ENCODE data around the gene IL1RL2. TPM values are rescaled to one million over a fixed set of nuclear protein-coding genes. Genes with fewer than 3 reads are reported as not detected.
A peak's percentile ranks its signal among the peaks of the same experiment; 100 is the strongest.

IL1RL2 gene
- total and polyA plus RNA-seq, 2 of the 8 experiments (the other 6 are each of a cell fraction or from before 2014, with no cell fraction given): not detected

GRCh38 chr2:102200539-102200938 is 13.7 kb downstream of the IL1RL2 start:
- H2AFZ ChIP-seq (ENCODE audit: low read length): 0 out of 2 replicates have a peak overlapping the region, but pooled peaks have one; percentile 12
- WGBS, 2 experiments (ENCODE audit: extremely low coverage in 1 of 2, insufficient coverage in 1 of 2, insufficient read length in 1 of 2, insufficient replicate concordance in 2 of 2, low coverage in 1 of 2, low lambda C conversion rate in 2 of 2, missing lambda C conversion rate in 1 of 2): 86% methylated on average over 1 of the region's 1 CpG; no CpG with 5 or more reads in 1 of the 2 experiments
- no peaks in the 10 kb centered on the region for H3K23me2 ChIP-seq (ENCODE audit: low read depth, low read length)
- H3K27ac ChIP-seq (ENCODE audit: low read depth, low read length): no peak overlapping the region
- H3K4me3 ChIP-seq (ENCODE audit: extremely low read depth in 1 of 4, insufficient read depth in 2 of 4, low read depth in 3 of 4, low read length in 4 of 4): no peak overlapping the region
- no peak overlapping the region for H3K4me2 ChIP-seq (ENCODE audit: insufficient read depth in 1 of 2, low read depth in 2 of 2, low read length in 2 of 2)
- no peaks in the 10 kb centered on the region for H3K27me3 ChIP-seq (replicated peaks in 1 of 4; ENCODE audit: control insufficient read depth in 3 of 4, extremely low read depth in 1 of 4, insufficient read depth in 3 of 4, low read length in 3 of 4)
- FAIRE-seq: no peak
- H3K23ac ChIP-seq (ENCODE audit: insufficient read length): no peak overlapping the region
- no peaks in the 10 kb centered on the region for H4K20me1 ChIP-seq (replicated peaks in 1 of 2; ENCODE audit: control insufficient read depth in 1 of 2, insufficient read depth in 2 of 2, low read length in 2 of 2)
- H4K8ac ChIP-seq (ENCODE audit: extremely low read depth, insufficient read depth, low read length): no peak overlapping the region; the same call in 1 of the 2 replicates
- no peak overlapping the region for H3K4ac ChIP-seq (replicated peaks; ENCODE audit: insufficient read length, low read depth, low read length)
- H3K56ac ChIP-seq (replicated peaks; ENCODE audit: insufficient read length, low read depth, low read length): no peak overlapping the region
- H2BK120ac ChIP-seq (replicated peaks; ENCODE audit: low read depth, low read length): no peak overlapping the region
- no peak overlapping the region for H3K9ac ChIP-seq (replicated peaks in 1 of 4; ENCODE audit: extremely low read depth in 1 of 4, low read depth in 3 of 4, low read length in 3 of 4)
- no peaks in the 10 kb centered on the region for H3K79me1 ChIP-seq (ENCODE audit: low read depth, low read length)
- no peak overlapping the region for H3K14ac ChIP-seq (ENCODE audit: insufficient read length)
- H2AK5ac ChIP-seq (ENCODE audit: low read depth, low read length): no peak overlapping the region
- no peak overlapping the region for H2BK15ac ChIP-seq (ENCODE audit: low read length)
- H3K18ac ChIP-seq (ENCODE audit: extremely low read depth, low read length): no peak overlapping the region
- H2BK20ac ChIP-seq (ENCODE audit: low read length): no peak overlapping the region
- no peak overlapping the region for H4K5ac ChIP-seq (ENCODE audit: insufficient read length, low read depth, low read length)
- H3K36me3 ChIP-seq (ENCODE audit: control insufficient read depth in 2 of 4, insufficient read depth in 4 of 4, low read length in 3 of 4): no peaks in the 10 kb centered on the region
- H3K79me2 ChIP-seq (ENCODE audit: control insufficient read depth in 1 of 2, insufficient read depth in 2 of 2, low read length in 2 of 2): no peaks in the 10 kb centered on the region
- POLR2A ChIA-PET (ENCODE audit: partially characterized antibody): no interaction called here
- no peak for DNase-seq (ENCODE audit: low read depth in 1 of 2, low spot score in 2 of 2)
- no peak overlapping the region for H2BK5ac ChIP-seq (ENCODE audit: low read depth, low read length)
- no peak overlapping the region for H4K91ac ChIP-seq (replicated peaks; ENCODE audit: insufficient read length, low read length)
- no peak overlapping the region for H2BK12ac ChIP-seq (ENCODE audit: low read depth, low read length)
- H3K4me1 ChIP-seq (replicated peaks in 1 of 4; ENCODE audit: control insufficient read depth in 3 of 4, insufficient read depth in 4 of 4, low read length in 3 of 4): peaks cover 0 to 5% (median 0%) of the 10 kb centered on the region in 4 experiments; a peak in 1 of 7 replicates
- no peaks in the 10 kb centered on the region for H3K9me3 ChIP-seq (ENCODE audit: insufficient read depth in 2 of 2, low read depth in 1 of 2, low read length in 1 of 2)
- CTCF ChIA-PET (ENCODE audit: partially characterized antibody): interaction anchor here (0.8 kb wide), 1 partner anchor 248 kb away, joined by 3 read pairs; no protein-coding TSS in a partner anchor
- TF ChIP-seq POLR2A (IDR thresholded peaks at IDR 0.05; ENCODE audit: control extremely low read depth in 1 of 2, low read depth in 2 of 2, low read length in 2 of 2) (no peak), RNF2 (IDR thresholded peaks at IDR 0.05; ENCODE audit: borderline replicate concordance, low read depth, low read length, missing control alignments, poor library complexity, severe bottlenecking) (no peak), CREB1 (IDR thresholded peaks at IDR 0.05) (no peak), USF2 (IDR thresholded peaks at IDR 0.05; ENCODE audit: low read length) (no peak), MAFK (IDR thresholded peaks at IDR 0.05; ENCODE audit: low read depth, low read length) (no peak), RFX5 (IDR thresholded peaks at IDR 0.05; ENCODE audit: borderline replicate concordance, low read depth, low read length) (no peak), JUN (IDR thresholded peaks at IDR 0.05; ENCODE audit: low read depth, low read length) (no peak), CTCF (IDR thresholded peaks at IDR 0.05; ENCODE audit: control extremely low read depth in 1 of 3, insufficient read depth in 1 of 3, low read depth in 1 of 3, low read length in 3 of 3) (no peak), KDM5A (IDR thresholded peaks at IDR 0.05; ENCODE audit: low read length) (no peak), NANOG (IDR thresholded peaks at IDR 0.05; ENCODE audit: insufficient read depth, low read depth, low read length, poor library complexity, severe bottlenecking) (no peak), CBX8 (IDR thresholded peaks at IDR 0.05; ENCODE audit: borderline replicate concordance, low read depth, low read length) (no peak)
